ENCODE measurements around the gene LRFN3.
"Not testable (repeated sequence)": the region's sequence is repeated elsewhere in the genome, so short reads cannot be mapped to it uniquely, and the experiment has no call there.

Gene LRFN3

DNA sequence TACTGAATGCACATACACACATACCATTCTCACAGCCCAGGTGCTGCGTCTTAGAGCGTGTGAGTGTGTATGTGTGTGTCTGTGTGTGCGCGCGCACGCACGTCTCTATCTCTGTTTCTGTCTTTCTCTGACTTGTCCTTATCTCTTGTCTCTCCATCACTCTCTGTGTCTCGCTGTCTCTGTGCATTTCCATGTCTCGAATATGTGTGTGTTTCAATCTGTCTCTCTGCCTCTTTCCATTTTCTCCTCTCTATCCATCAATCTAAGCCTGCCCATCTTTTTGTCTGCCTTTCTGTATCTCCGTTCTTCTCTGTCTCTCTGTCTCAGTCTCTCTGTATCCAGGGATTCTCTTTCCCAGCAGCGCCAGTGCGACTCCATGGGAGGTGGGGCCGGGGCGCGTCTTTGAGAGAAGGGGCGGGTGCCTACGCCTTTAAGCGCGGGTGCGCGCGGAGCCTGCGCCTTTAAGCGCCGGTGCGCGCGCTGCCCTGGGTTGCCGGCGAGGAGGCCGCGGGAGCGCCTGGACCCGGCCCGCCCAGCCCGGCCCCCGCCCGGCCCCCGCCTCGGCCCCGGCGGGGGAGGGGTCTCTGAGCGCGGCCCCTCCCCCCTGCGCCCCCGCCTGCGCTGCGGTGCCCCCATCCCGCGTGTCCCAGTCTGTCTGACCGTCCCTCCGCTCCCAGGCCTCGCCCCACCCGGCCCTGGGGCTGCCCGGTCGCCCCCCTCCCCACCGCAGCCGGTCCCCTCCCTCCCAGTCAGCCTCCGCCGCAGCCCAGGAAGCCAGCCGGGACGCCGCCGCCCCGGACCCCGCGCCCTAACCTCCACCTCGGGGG is at the start of gene LRFN3:
Gene LRFN3 (plus strand): TSS at position 464 of the 827 bp plus-strand sequence. CDS start 3,052 bp downstream, outside the sequence.
- H3K4me3 ChIP-seq (ENCODE audit: low read length) = peak within 1 kb of the TSS; percentile 82
- no peak for DNase-seq (ENCODE audit: low read depth)
- TF ChIP-seq CTCF (conservative IDR thresholded peaks at IDR 0.05; ENCODE audit: low read depth, low read length) = no peak

- no peak for TF ChIP-seq CTCF (conservative IDR thresholded peaks at IDR 0.05; ENCODE audit: low read depth, low read length)
- no peak overlapping the region for H3K4me3 ChIP-seq (ENCODE audit: low read length)
- DNase-seq (ENCODE audit: low read depth) = no peak
Observed at GRCh38 chr19:35887197-35887596, 49.0 kb upstream of the LRFN3 start.

DNA sequence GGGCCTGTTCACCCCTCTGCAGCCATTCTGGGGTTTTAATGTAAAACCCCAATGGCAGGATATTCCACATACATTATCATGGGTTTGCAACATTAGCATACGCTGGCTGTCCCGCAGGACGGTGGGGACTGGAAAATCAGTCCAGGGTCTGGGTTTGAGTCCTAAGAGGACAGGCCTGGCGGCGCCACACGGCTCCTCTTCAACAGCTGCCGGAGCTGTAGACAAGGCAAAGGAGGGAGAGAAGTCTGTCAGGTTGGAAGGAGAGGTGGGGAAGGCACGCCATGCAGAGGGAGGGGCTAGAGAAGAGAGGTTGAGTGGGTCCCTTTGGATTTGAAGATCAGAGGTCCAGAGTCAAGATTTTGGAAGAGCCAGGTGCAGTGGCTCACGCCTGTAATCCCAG is 47.8 kb upstream of the LRFN3 start:
- no peak overlapping the region for H3K4me3 ChIP-seq (ENCODE audit: low read length)
- no peak for TF ChIP-seq CTCF (conservative IDR thresholded peaks at IDR 0.05; ENCODE audit: low read depth, low read length)
- no peak for DNase-seq (ENCODE audit: low read depth)

- no peak for DNase-seq (ENCODE audit: low read depth)
- no peak overlapping the region for H3K4me3 ChIP-seq (ENCODE audit: low read length)
- no peak for TF ChIP-seq CTCF (conservative IDR thresholded peaks at IDR 0.05; ENCODE audit: low read depth, low read length)
Observed at GRCh38 chr19:35889370-35890112, 46.6 kb upstream of the LRFN3 start.

- TF ChIP-seq CTCF (conservative IDR thresholded peaks at IDR 0.05; ENCODE audit: low read depth, low read length) = no peak
- no peak for DNase-seq (ENCODE audit: low read depth)
- H3K4me3 ChIP-seq (ENCODE audit: low read length) = no peak overlapping the region
Observed at GRCh38 chr19:35890113-35890650, 46.0 kb upstream of the LRFN3 start.

DNA sequence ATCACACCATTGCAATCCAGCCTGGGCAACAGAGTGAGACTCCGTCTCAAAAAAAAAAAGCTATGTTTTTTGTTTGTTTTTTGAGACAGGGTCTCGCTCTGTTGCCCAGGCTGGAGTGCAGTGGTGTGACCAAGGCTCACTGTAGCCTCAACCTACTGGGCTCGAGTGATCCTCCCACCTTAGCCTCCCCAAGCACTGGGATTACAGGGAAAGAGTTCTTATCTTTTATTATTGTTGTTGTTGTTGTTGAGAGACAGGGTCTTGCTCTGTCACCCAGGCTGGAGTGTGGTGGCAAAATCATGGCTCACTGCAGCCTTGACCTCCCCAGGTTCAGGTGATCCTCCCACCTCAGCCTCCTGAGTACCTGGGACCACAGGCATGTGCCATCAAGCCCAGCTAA is 44.4 kb upstream of the LRFN3 start:
- not testable (repeated sequence) for H3K4me3 ChIP-seq (ENCODE audit: low read length); DNase-seq (ENCODE audit: low read depth)

- no peak overlapping the region for H3K4me3 ChIP-seq (ENCODE audit: low read length)
- DNase-seq (ENCODE audit: low read depth) = no peak
- TF ChIP-seq CTCF (conservative IDR thresholded peaks at IDR 0.05; ENCODE audit: low read depth, low read length) = no peak
Observed at GRCh38 chr19:35894342-35894741, 41.8 kb upstream of the LRFN3 start.
